ENCODE results near the gene ACE.
"Not testable (repeated sequence)": the region's sequence is repeated elsewhere in the genome, so short reads cannot be mapped to it uniquely, and the experiment has no call there.

ACE gene

GRCh38 chr17:63444457-63444856 lies 32.4 kb upstream of the ACE start:
- DNase-seq (ENCODE audit: low spot score): no peak

GRCh38 chr17:63445065-63445464 lies 31.8 kb upstream of the ACE start:
- no peak for DNase-seq (ENCODE audit: low spot score)

DNA sequence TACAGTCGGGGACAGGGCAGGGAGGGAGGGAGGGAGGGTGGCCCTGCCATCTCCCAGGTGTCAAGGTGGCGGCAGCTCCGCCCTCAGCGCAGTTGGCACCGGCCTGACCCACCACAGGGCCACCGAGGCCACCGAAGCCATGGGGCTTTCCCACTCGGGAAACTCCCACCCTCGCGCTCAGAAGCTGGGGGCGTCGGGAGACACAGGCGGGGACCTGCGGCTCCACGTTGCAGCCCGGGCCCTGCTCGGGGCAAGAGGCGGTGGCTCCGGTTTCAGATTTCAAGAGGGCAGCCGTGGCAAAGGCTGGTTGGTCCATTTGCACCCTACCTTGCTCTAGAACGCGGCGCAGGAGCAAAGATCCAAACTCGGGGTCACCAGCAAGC lies 31.3 kb upstream of the ACE start:
- DNase-seq (ENCODE audit: low spot score): peak; percentile 79

- peak; percentile 95 for DNase-seq (ENCODE audit: low spot score)
Measured at GRCh38 chr17:63445954-63446752, 30.7 kb upstream of the ACE start, which contains the start of gene CYB561. Gene CYB561 (minus strand): TSS chr17:63446306. CDS start chr17:63437547, 8,759 bp downstream.

GRCh38 chr17:63446753-63447470 lies 29.9 kb upstream of the ACE start:
- DNase-seq (ENCODE audit: low spot score): peak; percentile 72

- DNase-seq (ENCODE audit: low spot score): no peak
Measured at GRCh38 chr17:63447471-63448009, 29.3 kb upstream of the ACE start.

DNA sequence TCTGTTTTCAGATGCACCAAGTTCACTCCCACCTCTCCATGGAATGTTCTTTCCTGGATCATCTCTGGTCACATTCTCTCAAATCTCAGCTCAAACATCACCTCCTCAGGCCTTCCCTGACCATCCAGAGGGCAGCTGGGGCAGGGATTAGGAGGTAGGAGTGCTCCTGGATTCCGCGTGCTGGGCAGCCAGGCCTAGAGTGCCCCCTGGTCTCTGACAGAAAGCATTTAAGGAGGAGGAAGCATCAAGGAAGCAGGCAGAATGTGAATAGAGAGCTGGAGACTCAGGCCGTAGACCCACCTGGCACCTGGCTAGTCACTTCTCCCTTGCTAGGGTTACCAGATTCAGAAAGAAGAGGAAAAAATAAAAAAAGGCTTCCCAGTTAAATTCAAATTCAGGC lies 28.2 kb upstream of the ACE start:
- no peak for DNase-seq (ENCODE audit: low spot score)

DNA sequence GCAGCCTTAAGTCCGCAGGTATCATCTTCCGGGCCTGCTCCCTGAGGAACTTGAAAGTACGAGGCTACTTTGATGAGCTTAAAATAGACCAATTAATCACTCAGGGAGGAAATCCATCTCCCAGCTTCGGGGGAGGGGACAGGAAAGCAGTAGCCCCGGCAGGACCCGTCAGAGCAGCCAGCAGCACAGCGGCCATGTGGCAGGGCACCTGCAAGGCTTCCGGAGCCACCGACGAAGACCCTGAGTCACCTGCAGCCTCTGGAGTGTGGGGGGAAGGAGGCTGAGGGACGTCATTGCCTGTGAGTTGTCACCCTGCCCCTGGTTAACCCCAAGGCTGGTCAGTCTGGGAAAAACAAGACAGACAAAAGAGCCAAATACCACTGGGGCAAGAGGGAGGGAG lies 26.3 kb upstream of the ACE start:
- no peak for DNase-seq (ENCODE audit: low spot score)

DNA sequence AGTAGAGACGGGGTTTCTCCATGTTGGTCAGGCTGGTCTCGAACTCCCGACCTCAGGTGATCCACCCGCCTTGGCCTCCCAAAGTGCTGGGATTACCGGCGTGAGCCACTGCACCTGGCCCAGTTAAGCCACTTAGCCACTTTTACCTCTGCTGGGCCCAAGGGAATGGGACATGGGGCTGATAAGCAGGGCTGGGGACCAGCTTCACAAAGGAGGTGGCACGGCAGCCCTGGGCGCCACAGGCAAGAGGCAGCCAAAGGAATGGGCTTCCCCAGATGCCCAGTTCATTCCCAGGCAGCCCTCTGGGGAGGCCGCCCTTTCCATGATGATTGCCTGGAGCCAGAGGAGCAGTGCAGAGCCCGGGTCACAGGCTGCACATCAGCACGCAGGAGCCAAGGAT lies 25.7 kb upstream of the ACE start:
- no peak for DNase-seq (ENCODE audit: low spot score)

- no peak for DNase-seq (ENCODE audit: low spot score)
Measured at GRCh38 chr17:63452046-63452961, 24.6 kb upstream of the ACE start.

- DNase-seq (ENCODE audit: low spot score): no peak
Measured at GRCh38 chr17:63452962-63453551, 23.8 kb upstream of the ACE start.

GRCh38 chr17:63454357-63454756 lies 22.5 kb upstream of the ACE start:
- not testable (repeated sequence) for DNase-seq (ENCODE audit: low spot score)

DNA sequence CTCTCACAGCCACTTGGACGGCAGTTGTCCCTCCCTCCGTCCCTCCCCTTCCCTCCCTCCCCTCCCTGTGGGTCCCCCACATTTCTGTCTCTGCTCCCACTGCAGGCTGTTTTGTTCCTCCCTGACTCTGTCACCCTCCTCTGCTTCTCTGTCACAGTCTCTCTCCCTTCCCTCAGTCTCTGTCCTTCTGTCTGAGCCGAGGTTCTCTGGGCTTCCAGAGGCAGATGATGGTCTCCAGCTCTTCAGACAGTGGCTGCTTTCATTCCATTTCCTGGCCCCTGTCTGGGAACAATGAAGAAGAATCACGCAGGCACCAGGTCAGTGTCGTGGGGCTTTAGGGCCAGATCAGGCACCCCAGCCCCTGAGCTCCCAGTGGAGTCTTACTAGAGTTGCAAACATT lies 21.9 kb upstream of the ACE start:
- no peak for DNase-seq (ENCODE audit: low spot score)

- DNase-seq (ENCODE audit: low spot score): no peak
Measured at GRCh38 chr17:63455417-63455816, 21.4 kb upstream of the ACE start.

DNA sequence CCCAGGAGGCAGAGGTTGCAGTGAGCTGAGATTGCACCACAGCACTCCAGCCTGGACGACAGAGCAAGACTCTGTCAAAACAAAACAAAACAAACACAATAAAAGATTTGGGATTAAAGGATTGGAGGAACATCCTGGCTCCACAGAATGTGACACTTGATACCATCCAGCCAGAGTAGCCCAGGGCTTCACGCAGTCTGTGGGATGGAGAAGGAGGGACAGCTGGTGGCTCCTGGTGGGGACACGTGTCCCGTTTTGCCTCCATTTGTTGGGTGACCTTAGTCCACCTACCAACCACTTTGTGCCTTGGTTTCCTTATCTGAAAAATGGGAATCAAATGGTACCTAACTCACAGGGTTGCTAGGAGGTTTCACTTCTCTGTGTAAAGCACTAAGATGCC lies 18.4 kb upstream of the ACE start:
- no peak for DNase-seq (ENCODE audit: low spot score)

GRCh38 chr17:63460018-63460417 lies 16.8 kb upstream of the ACE start:
- DNase-seq (ENCODE audit: low spot score): no peak

DNA sequence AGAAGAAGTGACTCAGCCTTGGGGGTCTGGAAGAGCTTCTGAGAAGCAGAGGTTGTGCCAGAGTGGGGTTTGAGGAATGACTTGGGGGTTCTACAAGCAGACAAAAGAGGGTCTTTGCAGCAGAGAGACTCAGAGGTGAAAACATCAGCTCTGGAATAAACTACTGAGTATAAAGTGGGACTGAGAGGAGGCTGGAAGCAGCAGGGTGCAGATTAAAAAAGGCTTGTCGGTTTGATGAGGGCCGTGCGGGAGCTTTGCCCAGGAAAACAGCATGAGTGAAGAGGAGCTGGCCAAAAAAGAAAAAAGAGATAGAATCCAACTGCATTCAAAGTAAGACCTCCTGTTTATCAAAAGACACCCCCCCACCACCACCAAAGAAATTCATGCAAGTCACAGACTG lies 13.1 kb upstream of the ACE start:
- DNase-seq (ENCODE audit: low spot score): no peak

DNA sequence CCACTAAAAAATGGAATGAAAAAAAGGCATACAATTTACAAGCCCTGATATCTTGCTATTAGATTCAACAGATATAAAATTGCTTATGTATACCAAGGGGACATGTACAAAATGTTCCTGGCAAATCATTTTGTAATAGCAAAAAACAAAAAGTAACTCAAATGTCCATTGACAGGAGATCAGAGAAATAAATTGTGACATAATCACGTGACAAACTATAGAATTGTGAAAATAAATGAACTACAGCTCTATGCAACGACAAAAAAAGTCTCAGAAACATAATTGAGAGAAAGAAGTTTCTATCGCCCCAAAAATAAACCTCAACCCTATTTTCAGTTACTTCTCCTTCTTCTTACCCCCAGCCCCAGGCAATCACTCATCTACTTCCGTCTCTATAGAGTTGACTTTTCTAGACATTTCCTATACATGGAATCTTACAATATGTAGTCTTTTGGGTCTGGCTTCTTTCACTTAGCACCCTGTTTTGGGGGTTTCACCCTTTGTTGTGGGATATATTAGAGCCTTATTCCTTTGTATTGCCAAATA lies 12.1 kb upstream of the ACE start:
- DNase-seq (ENCODE audit: low spot score): no peak

- not testable (repeated sequence) for DNase-seq (ENCODE audit: low spot score)
Measured at GRCh38 chr17:63468099-63468498, 8.8 kb upstream of the ACE start.

DNA sequence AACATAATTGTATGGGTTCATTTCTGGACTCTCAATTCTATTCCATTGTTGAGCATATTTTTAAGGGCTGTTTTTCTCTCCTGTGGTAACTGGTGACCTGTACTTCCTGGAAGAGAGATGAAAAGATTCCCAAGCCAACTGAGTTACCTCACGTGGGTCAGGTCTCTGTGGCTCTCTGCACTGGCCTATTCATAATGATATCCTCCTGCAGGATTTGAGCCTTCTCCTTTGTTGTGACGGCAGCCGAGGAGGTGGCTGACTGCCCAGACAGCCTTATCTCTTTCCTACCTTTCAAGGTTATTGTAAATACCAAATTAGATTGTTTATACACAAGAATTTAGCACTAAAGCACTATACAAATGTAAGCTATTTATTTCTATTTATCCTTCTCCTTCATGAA lies 2.7 kb upstream of the ACE start:
- no peak for DNase-seq (ENCODE audit: low spot score)
